Karpas-422 (cell line): Measurements from ENCODE around the gene POLDIP3. TPM values are rescaled to one million over a fixed set of nuclear protein-coding genes. Genes with fewer than 3 reads are reported as not detected.
"Not testable (repeated sequence)": the region's sequence is repeated elsewhere in the genome, so short reads cannot be mapped to it uniquely, and the experiment has no call there.

Experiments
- DNase-seq: peaks from one replicate; pipeline ENCODE4 v3.0.0-alpha.2; 2015
- H2AFZ ChIP-seq: fragments of 200-600 bp; sonication (generic); 2 replicates; pipeline ENCODE4 v1.6.1; 2014; ENCODE audit warnings: antibody characterized with exemption, low read length, mixed read lengths
- H3K27ac ChIP-seq: fragments of 200-600 bp; sonication (generic); 2 replicates; pipeline ENCODE4 v1.5.1; 2014; ENCODE audit warnings: mild to moderate bottlenecking, low read length, moderate library complexity
- H3K27me3 ChIP-seq: fragments of 200-600 bp; sonication (generic); 2 replicates; pipeline ENCODE4 v1.6.1; 2014; ENCODE audit warnings: low read length, mixed read lengths
- H3K36me3 ChIP-seq: fragments of 200-600 bp; sonication (generic); 2 replicates; pipeline ENCODE4 v1.6.1; 2014; ENCODE audit warnings: low read length, mixed read lengths; ENCODE audit not compliant: insufficient read depth
- H3K4me1 ChIP-seq: fragments of 200-600 bp; sonication (generic); 2 replicates; pipeline ENCODE4 v1.6.1; 2014; ENCODE audit warnings: mild to moderate bottlenecking, low read length, mixed read lengths
- H3K4me2 ChIP-seq: fragments of 200-600 bp; sonication (generic); 2 replicates; pipeline ENCODE4 v1.6.1; 2014; ENCODE audit warnings: low read length, low read depth, mild to moderate bottlenecking; ENCODE audit not compliant: poor library complexity, severe bottlenecking
- H3K4me3 ChIP-seq: fragments of 200-600 bp; sonication (generic); 2 replicates; pipeline ENCODE4 v1.5.1; 2014; ENCODE audit warnings: mild to moderate bottlenecking, antibody characterized with exemption, low read length, mixed read lengths
- H3K79me2 ChIP-seq: fragments of 200-600 bp; sonication (generic); 2 replicates; pipeline ENCODE4 v1.6.1; 2014; ENCODE audit warnings: mild to moderate bottlenecking, low read length, mixed read lengths
- H3K9ac ChIP-seq: fragments of 200-600 bp; sonication (generic); 2 replicates; pipeline ENCODE4 v1.6.0; 2014; ENCODE audit warnings: low read length
- H3K9me2 ChIP-seq: fragments of 200-600 bp; sonication (generic), shearing (Covaris generic); replicated peaks from 2 replicates; pipeline ENCODE4 v1.6.0; 2014; ENCODE audit warnings: mild to moderate bottlenecking, low read length, moderate library complexity; ENCODE audit not compliant: insufficient read depth
- H3K9me3 ChIP-seq: fragments of 300-700, 200-600 bp; sonication (generic); 2 replicates; pipeline ENCODE4 v1.6.1; 2014; ENCODE audit warnings: low read length, mixed read lengths
- H4K20me1 ChIP-seq: fragments of 200-600 bp; sonication (generic); 2 replicates; pipeline ENCODE4 v1.6.1; 2014; ENCODE audit warnings: mild to moderate bottlenecking, antibody characterized with exemption, low read length, low read depth; ENCODE audit not compliant: insufficient read depth
- total RNA-seq: library from RNA; depleted of rRNA; stranded (reverse); fragments of >200 nt; shearing (Covaris generic); gene quantifications from 2 replicates; pipeline ENCODE4 v1.2.3, GENCODE V29; 2014; ENCODE audit warnings: low replicate concordance

POLDIP3 gene
- total RNA-seq, 1 experiment from 2014 or later = 28.7 TPM

- Histone ChIP-seq H3K27ac (peak overlapping the region; percentile 39; the same call in 1 of the 2 replicates), H3K4me3 (no peak overlapping the region), H3K27me3 (no peaks in the 10 kb centered on the region), H4K20me1 (no peaks in the 10 kb centered on the region), H3K9ac (no peak overlapping the region), H3K79me2 (peaks cover 19% of the 10 kb centered on the region), H3K36me3 (peaks cover 24% of the 10 kb centered on the region), H3K9me3 (no peaks in the 10 kb centered on the region), H3K4me2 (no peak overlapping the region), H3K9me2 (no peaks in the 10 kb centered on the region), H3K4me1 (peaks cover 23% of the 10 kb centered on the region), H2AFZ (no peak overlapping the region)
- DNase-seq = no peak
These were observed 31.7 kb downstream of the POLDIP3 start for GRCh38 chr22:42582987-42583386.

- Histone ChIP-seq H4K20me1 (0 out of 2 replicates have a peak, but pooled peaks cover 2% of the 10 kb centered on the region), H2AFZ (no peak overlapping the region), H3K9ac (peak overlapping the region; percentile 87), H3K9me2 (no peaks in the 10 kb centered on the region), H3K4me2 (peak overlapping the region; percentile 72), H3K79me2 (peaks cover 16% of the 10 kb centered on the region), H3K4me1 (peaks cover 16% of the 10 kb centered on the region), H3K27me3 (no peaks in the 10 kb centered on the region), H3K4me3 (peak overlapping the region; percentile 68), H3K36me3 (peaks cover 22% of the 10 kb centered on the region), H3K9me3 (no peaks in the 10 kb centered on the region), H3K27ac (peak overlapping the region; percentile 39; the same call in 1 of the 2 replicates)
- peak; percentile 96 for DNase-seq
These were observed 32.6 kb downstream of the POLDIP3 start for GRCh38 chr22:42581762-42582716.

DNA sequence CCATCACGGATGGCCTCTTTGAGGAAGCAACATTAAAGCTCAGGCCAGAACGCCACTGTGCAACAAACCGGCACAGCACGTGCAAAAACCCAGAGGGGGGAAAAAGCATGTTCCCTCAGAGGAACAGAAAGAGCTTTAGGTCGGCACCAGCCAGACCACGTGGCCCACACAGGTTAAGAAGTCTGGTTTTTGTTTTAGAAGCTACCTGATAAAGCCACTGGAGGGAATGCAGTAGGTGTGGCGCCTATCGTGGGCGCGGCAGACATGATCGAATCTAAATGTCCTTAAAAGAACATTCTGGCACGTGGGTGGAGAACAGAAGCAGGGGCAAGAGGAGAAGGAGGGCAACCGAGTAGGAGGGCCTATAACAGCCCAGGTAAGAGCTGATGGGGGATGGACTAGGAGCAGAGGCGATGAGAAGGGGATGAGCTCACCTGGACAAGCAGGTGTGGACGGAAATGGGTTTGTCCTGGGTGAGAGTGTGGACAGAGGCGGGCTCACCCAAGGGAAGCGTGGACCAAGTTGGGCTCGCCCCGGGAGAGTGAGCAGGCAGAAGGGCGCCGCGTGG is 33.4 kb downstream of the POLDIP3 start:
- Histone ChIP-seq H3K36me3 (peaks cover 16% of the 10 kb centered on the region), H3K27ac (0 out of 2 replicates have a peak overlapping the region, but pooled peaks have one; percentile 6), H3K9ac (peak overlapping the region; percentile 87), H3K79me2 (peaks cover 16% of the 10 kb centered on the region), H3K4me2 (peak overlapping the region; percentile 72), H3K4me1 (peaks cover 16% of the 10 kb centered on the region), H3K4me3 (peak overlapping the region; percentile 68)
- not testable (repeated sequence) for H3K9me3 ChIP-seq, H4K20me1 ChIP-seq, H3K9me2 ChIP-seq, H3K27me3 ChIP-seq, DNase-seq, H2AFZ ChIP-seq

GRCh38 chr22:42580040-42580439 is 34.6 kb downstream of the POLDIP3 start:
- H3K9me2 ChIP-seq, DNase-seq, H3K9me3 ChIP-seq, H3K27me3 ChIP-seq, H3K27ac ChIP-seq, H3K4me2 ChIP-seq, H4K20me1 ChIP-seq, H3K9ac ChIP-seq, H3K4me3 ChIP-seq, H2AFZ ChIP-seq: not testable (repeated sequence)
- Histone ChIP-seq H3K36me3 (peaks cover 16% of the 10 kb centered on the region), H3K4me1 (peaks cover 16% of the 10 kb centered on the region), H3K79me2 (peaks cover 16% of the 10 kb centered on the region)

- no peak overlapping the region for H3K27ac ChIP-seq
- H3K4me3 ChIP-seq = no peak overlapping the region
- no peak for DNase-seq
- H3K36me3 ChIP-seq = peaks cover 10% of the 10 kb centered on the region
- H3K79me2 ChIP-seq = peaks cover 16% of the 10 kb centered on the region
- no peaks in the 10 kb centered on the region for H3K9me3 ChIP-seq
- peaks cover 13% of the 10 kb centered on the region for H3K4me1 ChIP-seq
- no peak overlapping the region for H2AFZ ChIP-seq
- H3K4me2 ChIP-seq = no peak overlapping the region
- 0 out of 2 replicates have a peak, but pooled peaks cover 2% of the 10 kb centered on the region for H4K20me1 ChIP-seq
- H3K9me2 ChIP-seq = no peaks in the 10 kb centered on the region
- no peak overlapping the region for H3K9ac ChIP-seq
- H3K27me3 ChIP-seq = no peaks in the 10 kb centered on the region
These were observed 37.0 kb downstream of the POLDIP3 start for GRCh38 chr22:42577623-42578240.

DNA sequence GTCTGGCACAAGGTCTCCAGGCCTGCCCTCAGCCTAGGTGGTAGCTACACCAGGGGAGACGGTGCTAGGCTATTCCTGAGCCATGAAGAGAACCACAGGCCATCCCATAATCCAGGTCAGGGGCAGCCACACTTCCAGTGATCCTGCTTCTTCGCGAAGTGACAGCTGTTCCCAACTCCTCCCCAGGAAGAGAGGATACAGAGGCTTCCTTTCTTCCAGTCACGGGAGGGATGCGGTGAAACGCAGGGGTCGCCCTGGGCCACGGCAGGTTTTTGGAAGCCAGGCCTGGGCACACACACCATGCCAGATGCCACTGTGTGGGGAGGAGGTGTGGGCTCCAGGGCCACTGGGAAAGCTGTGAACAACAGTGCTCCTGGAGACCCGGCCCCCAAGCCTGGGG is 37.5 kb downstream of the POLDIP3 start:
- not testable (repeated sequence) for H3K4me3 ChIP-seq, H3K9me2 ChIP-seq, H3K9ac ChIP-seq, H4K20me1 ChIP-seq, H3K36me3 ChIP-seq, H3K4me2 ChIP-seq, H3K4me1 ChIP-seq, H3K27ac ChIP-seq, DNase-seq, H3K27me3 ChIP-seq, H2AFZ ChIP-seq, H3K9me3 ChIP-seq
- peaks cover 16% of the 10 kb centered on the region for H3K79me2 ChIP-seq

DNA sequence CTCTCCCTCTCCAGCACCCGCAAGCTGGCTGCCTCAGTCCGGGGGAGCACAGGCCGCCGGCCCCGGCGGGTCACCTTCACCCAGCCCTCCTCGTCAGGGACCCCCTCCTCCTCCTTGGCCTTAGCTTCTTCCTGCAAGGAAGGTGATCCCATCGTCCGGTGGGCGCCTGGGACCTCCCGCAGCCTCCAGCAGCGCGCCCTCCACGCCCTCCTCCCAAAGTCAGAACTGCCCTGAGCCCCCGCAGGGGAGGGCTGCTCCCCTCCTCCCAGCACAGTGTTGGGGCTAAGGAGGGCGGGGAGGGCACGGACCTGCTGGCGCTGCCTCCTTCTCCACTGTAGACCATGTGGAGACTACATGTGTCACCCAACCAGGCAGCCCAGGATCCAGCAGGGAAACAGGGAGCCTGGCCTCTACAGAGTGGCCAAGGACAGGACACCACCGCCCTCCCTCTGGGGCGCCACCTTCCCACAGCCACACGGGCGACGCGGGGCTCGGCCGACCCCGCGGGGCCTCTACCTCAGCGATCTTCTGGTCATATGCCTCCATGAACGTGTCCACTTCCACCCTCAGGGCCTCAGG is 38.6 kb downstream of the POLDIP3 start:
- H3K27me3 ChIP-seq, H3K36me3 ChIP-seq, H2AFZ ChIP-seq, H3K79me2 ChIP-seq, H3K9ac ChIP-seq, H3K27ac ChIP-seq, H3K4me2 ChIP-seq, H4K20me1 ChIP-seq, H3K4me1 ChIP-seq, H3K4me3 ChIP-seq, H3K9me2 ChIP-seq, DNase-seq, H3K9me3 ChIP-seq: not testable (repeated sequence)

- H3K4me2 ChIP-seq, H3K36me3 ChIP-seq, H3K27ac ChIP-seq, H4K20me1 ChIP-seq, H2AFZ ChIP-seq, H3K9ac ChIP-seq, H3K27me3 ChIP-seq, H3K9me3 ChIP-seq, H3K4me3 ChIP-seq, H3K79me2 ChIP-seq, H3K4me1 ChIP-seq, H3K9me2 ChIP-seq, DNase-seq: not testable (repeated sequence)
These were observed 40.2 kb downstream of the POLDIP3 start for GRCh38 chr22:42574468-42574867.
